Tibial nerve (tissue), 4 donors: ENCODE results near the gene OLFM2.

Experiments
- CTCF ChIP-seq, 5 experiments: fragments of 200-600 bp in 3 of 5; fragments of 450-650 bp in 2 of 5; sonication (generic) in 3 of 5; IDR thresholded peaks; one replicate each; pipeline ENCODE4 v1.5.1; 2016 to 2019; ENCODE audit warnings: antibody characterized with exemption in 5 of 5, mild to moderate bottlenecking in 3 of 5, moderate library complexity in 2 of 5
- EP300 ChIP-seq, 2 donors: sonication (generic); formaldehyde crosslinking; IDR thresholded peaks; one replicate each; pipeline ENCODE4 v1.6.1; 2017; ENCODE audit warnings: antibody characterized with exemption in 2 of 2, mild to moderate bottlenecking in 1 of 2
- POLR2A ChIP-seq, 2 donors: fragments of 450-650 bp; IDR thresholded peaks; one replicate each; pipeline ENCODE4 v1.6.1; 2017; ENCODE audit warnings: antibody characterized with exemption in 2 of 2, mild to moderate bottlenecking in 2 of 2, moderate library complexity in 2 of 2

- TF ChIP-seq CTCF (IDR thresholded peaks at IDR 0.05) (no peak), POLR2A (IDR thresholded peaks at IDR 0.05) (no peak), EP300 (IDR thresholded peaks at IDR 0.05) (no peak)
Observed at GRCh38 chr19:9849791-9850190, 86.5 kb downstream of the OLFM2 start.
